MCF 10A (cell line): ENCODE results near the gene MFSD1. TPM values are rescaled to one million over a fixed set of nuclear protein-coding genes. Genes with fewer than 3 reads are reported as not detected.
"Not testable (repeated sequence)": the region's sequence is repeated elsewhere in the genome, so short reads cannot be mapped to it uniquely, and the experiment has no call there.

Experiments
- BruUV-seq: library from RNA; stranded (reverse); fragments of 400-500 nt; replicated peaks from 2 replicates; lab custom pipeline; 2021; lab: Mats Ljungman, UMichigan
- CTCF ChIA-PET: fragments of 300-600 bp; sonication (Branson Sonifier 250); formaldehyde crosslinking; extraction: SDS; loops from one replicate; lab custom pipeline; 2021; ENCODE audit warnings: antibody characterized with exemption, inconsistent platforms; lab: Yijun Ruan, JAX
- POLR2A ChIA-PET: fragments of 300-600, 350-650 bp; sonication (Branson Sonifier 250); formaldehyde crosslinking; extraction: SDS; loops from one replicate; lab custom pipeline; 2020; ENCODE audit warnings: antibody characterized with exemption, inconsistent platforms; lab: Yijun Ruan, JAX
- DNase-seq: peaks from one replicate; pipeline ENCODE4 v3.0.0-alpha.2; 2018; ENCODE audit not compliant: unreplicated experiment
- H3K27ac Mint-ChIP-seq: one replicate; pipeline ENCODE4 v1.8.0; 2022; ENCODE audit warnings: mild to moderate bottlenecking, low read depth, mixed read lengths; ENCODE audit not compliant: unreplicated experiment
- H3K27me3 Mint-ChIP-seq: one replicate; pipeline ENCODE4 v1.8.0; 2022; ENCODE audit warnings: mixed read lengths; ENCODE audit not compliant: insufficient read depth, unreplicated experiment
- H3K36me3 Mint-ChIP-seq: one replicate; pipeline ENCODE4 v1.8.0; 2022; ENCODE audit warnings: mild to moderate bottlenecking, moderate library complexity, mixed read lengths; ENCODE audit not compliant: insufficient read depth, unreplicated experiment
- H3K4me1 Mint-ChIP-seq: one replicate; pipeline ENCODE4 v1.8.0; 2022; ENCODE audit warnings: mixed read lengths; ENCODE audit not compliant: insufficient read depth, unreplicated experiment
- H3K4me3 Mint-ChIP-seq: one replicate; pipeline ENCODE4 v1.8.0; 2022; ENCODE audit warnings: mild to moderate bottlenecking, moderate library complexity, mixed read lengths; ENCODE audit not compliant: unreplicated experiment
- H3K9me3 Mint-ChIP-seq: one replicate; pipeline ENCODE4 v1.8.0; 2022; ENCODE audit warnings: mixed read lengths; ENCODE audit not compliant: unreplicated experiment
- intact Hi-C: fragments of 100-400 bp; cut with micrococcal nuclease; formaldehyde crosslinking; loops from 2 replicates; pipeline ENCODE4 v1.14.1; 2022
- total RNA-seq: library from RNA; stranded (reverse); gene quantifications from 2 replicates; pipeline ENCODE4 v1.2.3, GENCODE V29; 2022
- TF ChIP-seq, protein P1 (sequence below): fragments of 200-600 bp; IDR thresholded peaks from one replicate; pipeline ENCODE4 v1.8.0; 2022; ENCODE audit warnings: antibody characterized with exemption, mild to moderate bottlenecking; ENCODE audit not compliant: unreplicated experiment

MFSD1 gene
- total RNA-seq, 1 experiment from 2014 or later: 28.9 TPM

DNA sequence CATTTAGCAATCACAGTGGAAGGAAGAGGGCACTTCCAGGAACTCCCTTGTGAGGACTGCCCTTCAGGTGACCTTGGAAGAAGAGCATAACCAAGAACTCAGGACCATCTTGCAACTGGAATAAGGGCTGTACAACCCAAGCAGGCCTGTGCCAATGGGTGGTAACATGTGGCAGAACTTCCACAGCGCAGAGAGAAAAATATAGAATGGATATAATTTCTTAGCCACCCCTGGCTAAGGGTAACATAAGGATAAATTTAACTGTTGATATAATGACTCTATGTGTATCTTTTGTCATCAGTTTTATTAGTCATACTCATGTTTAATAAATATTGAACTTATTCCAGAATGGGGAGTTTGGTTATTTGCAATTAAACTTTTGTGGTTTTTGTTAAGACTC lies 13.4 kb upstream of the MFSD1 start:
- BruUV-seq: no TSS peak
- no peaks in the 10 kb centered on the region for H3K36me3 Mint-ChIP-seq
- POLR2A ChIA-PET: interaction anchor here (1.0 kb wide), 1 partner anchor 20 kb away, joined by 4 read pairs; no protein-coding TSS in a partner anchor
- intact Hi-C loops: loop anchor here (10.0 kb wide), 1 partner anchor 1184 kb away; no protein-coding TSS in a partner anchor
- H3K27me3 Mint-ChIP-seq: no peaks in the 10 kb centered on the region
- no peak overlapping the region for H3K27ac Mint-ChIP-seq
- CTCF ChIA-PET: interaction anchor here (0.6 to 12.2 kb wide), 13 partner anchors 8 to 271 kb away, joined by 3 to 238 read pairs (median 6); no protein-coding TSS in a partner anchor
- peaks cover 8% of the 10 kb centered on the region for H3K9me3 Mint-ChIP-seq
- no peak overlapping the region for H3K4me3 Mint-ChIP-seq
- peaks cover 20% of the 10 kb centered on the region for H3K4me1 Mint-ChIP-seq
- TF ChIP-seq, protein P1, sequence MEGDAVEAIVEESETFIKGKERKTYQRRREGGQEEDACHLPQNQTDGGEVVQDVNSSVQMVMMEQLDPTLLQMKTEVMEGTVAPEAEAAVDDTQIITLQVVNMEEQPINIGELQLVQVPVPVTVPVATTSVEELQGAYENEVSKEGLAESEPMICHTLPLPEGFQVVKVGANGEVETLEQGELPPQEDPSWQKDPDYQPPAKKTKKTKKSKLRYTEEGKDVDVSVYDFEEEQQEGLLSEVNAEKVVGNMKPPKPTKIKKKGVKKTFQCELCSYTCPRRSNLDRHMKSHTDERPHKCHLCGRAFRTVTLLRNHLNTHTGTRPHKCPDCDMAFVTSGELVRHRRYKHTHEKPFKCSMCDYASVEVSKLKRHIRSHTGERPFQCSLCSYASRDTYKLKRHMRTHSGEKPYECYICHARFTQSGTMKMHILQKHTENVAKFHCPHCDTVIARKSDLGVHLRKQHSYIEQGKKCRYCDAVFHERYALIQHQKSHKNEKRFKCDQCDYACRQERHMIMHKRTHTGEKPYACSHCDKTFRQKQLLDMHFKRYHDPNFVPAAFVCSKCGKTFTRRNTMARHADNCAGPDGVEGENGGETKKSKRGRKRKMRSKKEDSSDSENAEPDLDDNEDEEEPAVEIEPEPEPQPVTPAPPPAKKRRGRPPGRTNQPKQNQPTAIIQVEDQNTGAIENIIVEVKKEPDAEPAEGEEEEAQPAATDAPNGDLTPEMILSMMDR: no peak
- DNase-seq: no peak

- no TSS peak for BruUV-seq
- ChIA-PET POLR2A (interaction anchor here (0.6 to 3.7 kb wide), 8 partner anchors 9 to 130 kb away, joined by 3 to 18 read pairs (median 4); partner anchors contain the start of gene MFSD1), CTCF (interaction anchor here (0.6 to 12.2 kb wide), 26 partner anchors 9 to 1294 kb away, joined by 3 to 238 read pairs (median 4); partner anchors contain the start of genes LXN and MFSD1)
- H3K9me3 Mint-ChIP-seq: peaks cover 8% of the 10 kb centered on the region
- H3K27me3 Mint-ChIP-seq: no peaks in the 10 kb centered on the region
- peaks cover 20% of the 10 kb centered on the region for H3K4me1 Mint-ChIP-seq
- peak; percentile 55 for DNase-seq
- intact Hi-C loops: loop anchor here (10.0 kb wide), 1 partner anchor 1185 kb away; no protein-coding TSS in a partner anchor
- H3K4me3 Mint-ChIP-seq: no peak overlapping the region
- H3K36me3 Mint-ChIP-seq: no peaks in the 10 kb centered on the region
- H3K27ac Mint-ChIP-seq: no peak overlapping the region
- TF ChIP-seq, protein P1: peak; percentile 34
Measured at GRCh38 chr3:158789592-158789991, 12.3 kb upstream of the MFSD1 start.

- peak; percentile 71 for DNase-seq
- Mint-ChIP-seq H3K9me3 (peaks cover 3% of the 10 kb centered on the region), H3K27ac (no peak overlapping the region), H3K4me3 (peak overlapping the region; percentile 63), H3K4me1 (peaks cover 20% of the 10 kb centered on the region), H3K36me3 (no peaks in the 10 kb centered on the region), H3K27me3 (no peaks in the 10 kb centered on the region)
- TF ChIP-seq, protein P1: peak; percentile 79
- no TSS peak for BruUV-seq
- POLR2A ChIA-PET: interaction anchor here (0.6 to 3.7 kb wide), 7 partner anchors 11 to 146 kb away, joined by 3 to 18 read pairs (median 3); partner anchors contain the start of gene MFSD1
- intact Hi-C loops: loop anchor here (1.0 to 5.0 kb wide), 5 partner anchors 64 to 1259 kb away; partner anchors contain the start of gene LXN
- CTCF ChIA-PET: interaction anchor here (0.6 to 12.2 kb wide), 24 partner anchors 11 to 1670 kb away, joined by 3 to 238 read pairs (median 4); partner anchors contain the start of gene MFSD1
Measured at GRCh38 chr3:158790901-158791589, 10.8 kb upstream of the MFSD1 start.

DNA sequence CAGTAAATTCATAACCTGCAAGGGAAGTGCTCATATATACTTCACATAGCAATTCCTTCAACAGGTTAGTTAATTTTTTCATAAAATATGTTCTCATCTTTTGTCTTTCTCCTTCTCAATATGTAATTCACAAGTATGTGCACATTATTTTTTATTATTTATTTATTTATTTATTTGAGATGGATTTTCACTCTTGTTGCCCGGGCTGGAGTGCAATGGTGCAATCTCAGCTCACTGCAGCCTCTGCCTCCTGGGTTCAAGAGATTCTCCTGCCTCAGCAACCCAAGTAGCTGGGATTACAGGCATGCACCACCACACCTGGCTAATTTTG lies 10.3 kb upstream of the MFSD1 start:
- POLR2A ChIA-PET: interaction anchor here (0.6 to 3.7 kb wide), 7 partner anchors 11 to 147 kb away, joined by 3 to 18 read pairs (median 3); partner anchors contain the start of gene MFSD1

More for the DNA sequence above, 10.3 kb upstream of the MFSD1 start:
- H3K36me3 Mint-ChIP-seq, H3K27me3 Mint-ChIP-seq, BruUV-seq, H3K9me3 Mint-ChIP-seq, DNase-seq: not testable (repeated sequence)
- CTCF ChIA-PET: interaction anchor here (0.6 to 12.2 kb wide), 30 partner anchors 8 to 1670 kb away, joined by 3 to 238 read pairs (median 3); partner anchors contain the start of gene MFSD1
- H3K4me1 Mint-ChIP-seq: peaks cover 20% of the 10 kb centered on the region
- peak overlapping the region; percentile 71 for H3K27ac Mint-ChIP-seq
- intact Hi-C loops: loop anchor here (1.0 to 5.0 kb wide), 5 partner anchors 64 to 1259 kb away; partner anchors contain the start of gene LXN
- H3K4me3 Mint-ChIP-seq: peak overlapping the region; percentile 63
